Activated CD8-positive, alpha-beta memory T cell treated with anti-CD3 and anti-CD28 coated beads, Interleukin-2, amount 50 U/mL, for 24 hours (primary cell): Measurements from ENCODE around the gene FARP1.

Experiments
- DNase-seq: peaks from one replicate; pipeline ENCODE4 v3.0.0-alpha.2; 2020; ENCODE audit errors: extremely low read depth

The FARP1 gene

GRCh38 chr13:98480915-98481877, 338.3 kb downstream of the FARP1 start:
- no peak for DNase-seq

- DNase-seq, result no peak
Observed at GRCh38 chr13:98482476-98483444, 339.9 kb downstream of the FARP1 start.

- DNase-seq, result no peak
Observed at GRCh38 chr13:98483601-98484288, 340.9 kb downstream of the FARP1 start.

GRCh38 chr13:98484289-98485219, 341.7 kb downstream of the FARP1 start:
- no peak for DNase-seq

GRCh38 chr13:98485561-98485960, 342.7 kb downstream of the FARP1 start:
- DNase-seq, result no peak

GRCh38 chr13:98486412-98486811, 343.5 kb downstream of the FARP1 start:
- DNase-seq, result no peak

- no peak for DNase-seq
Observed at GRCh38 chr13:98487016-98487415, 344.1 kb downstream of the FARP1 start.

- DNase-seq, result no peak
Observed at GRCh38 chr13:98487522-98487921, 344.6 kb downstream of the FARP1 start.

GRCh38 chr13:98488736-98489135, 345.8 kb downstream of the FARP1 start:
- DNase-seq, result no peak

- no peak for DNase-seq
Observed at GRCh38 chr13:98489446-98490194, 346.7 kb downstream of the FARP1 start.

GRCh38 chr13:98490195-98490836, 347.4 kb downstream of the FARP1 start:
- no peak for DNase-seq

GRCh38 chr13:98490866-98491265, 348.0 kb downstream of the FARP1 start:
- DNase-seq, result no peak

GRCh38 chr13:98492335-98493041, 349.6 kb downstream of the FARP1 start:
- DNase-seq, result no peak

GRCh38 chr13:98493042-98493712, 350.3 kb downstream of the FARP1 start:
- DNase-seq, result no peak

- DNase-seq, result no peak
Observed at GRCh38 chr13:98494769-98495168, 351.9 kb downstream of the FARP1 start.

- DNase-seq, result no peak
Observed at GRCh38 chr13:98495627-98496478, 353.0 kb downstream of the FARP1 start.

- DNase-seq, result no peak
Observed at GRCh38 chr13:98496479-98496791, 353.5 kb downstream of the FARP1 start.
